Mucosa of stomach (tissue), 1 donor: ENCODE data around the gene C9orf78.
"Not testable (repeated sequence)": the region's sequence is repeated elsewhere in the genome, so short reads cannot be mapped to it uniquely, and the experiment has no call there.

Source experiments
- H3K27me3 ChIP-seq: one replicate; pipeline ENCODE4 v1.7.0; 2013; ENCODE audit warnings: mild to moderate bottlenecking, low read length; ENCODE audit not compliant: control insufficient read depth, insufficient read depth
- H3K36me3 ChIP-seq: one replicate; pipeline ENCODE4 v1.7.0; 2013; ENCODE audit warnings: low read length; ENCODE audit not compliant: control insufficient read depth, insufficient read depth
- H3K4me1 ChIP-seq: one replicate; pipeline ENCODE4 v1.7.0; 2013; ENCODE audit warnings: mild to moderate bottlenecking, low read length; ENCODE audit not compliant: control insufficient read depth, insufficient read depth
- H3K4me3 ChIP-seq: one replicate; pipeline ENCODE4 v1.7.0; 2013; ENCODE audit warnings: low read length
- H3K9ac ChIP-seq: one replicate; pipeline ENCODE4 v1.7.0; 2013; ENCODE audit warnings: mild to moderate bottlenecking, low read length, moderate library complexity
- H3K9me3 ChIP-seq: one replicate; pipeline ENCODE4 v1.7.0; 2013; ENCODE audit warnings: mild to moderate bottlenecking, low read length, moderate library complexity; ENCODE audit not compliant: control insufficient read depth
- donor health status: Pancreatic carcinoma.

C9orf78 gene

DNA sequence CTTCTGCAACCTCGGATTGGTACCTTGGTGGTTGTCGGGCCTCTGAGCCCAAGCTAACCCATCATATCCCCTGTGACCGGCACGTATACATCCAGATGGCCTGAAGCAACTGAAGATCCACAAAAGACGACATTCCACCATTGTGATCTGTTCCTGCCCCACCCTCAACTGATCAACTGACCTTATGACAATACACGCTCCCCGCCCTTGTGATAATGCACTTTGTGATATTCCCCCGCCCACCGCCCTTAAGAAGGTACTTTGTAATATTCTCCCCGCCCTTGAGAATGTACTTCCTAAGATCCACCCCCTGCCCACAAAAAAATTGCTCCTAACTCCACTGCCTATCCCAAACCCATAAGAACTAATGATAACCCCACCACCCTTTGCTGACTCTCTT, 48.6 kb downstream of the C9orf78 start:
- Histone ChIP-seq H3K4me3 (no peak overlapping the region), H3K27me3 (peaks cover 10% of the 10 kb centered on the region), H3K36me3 (no peaks in the 10 kb centered on the region), H3K9me3 (no peaks in the 10 kb centered on the region), H3K9ac (no peak overlapping the region), H3K4me1 (peaks cover 5% of the 10 kb centered on the region)

DNA sequence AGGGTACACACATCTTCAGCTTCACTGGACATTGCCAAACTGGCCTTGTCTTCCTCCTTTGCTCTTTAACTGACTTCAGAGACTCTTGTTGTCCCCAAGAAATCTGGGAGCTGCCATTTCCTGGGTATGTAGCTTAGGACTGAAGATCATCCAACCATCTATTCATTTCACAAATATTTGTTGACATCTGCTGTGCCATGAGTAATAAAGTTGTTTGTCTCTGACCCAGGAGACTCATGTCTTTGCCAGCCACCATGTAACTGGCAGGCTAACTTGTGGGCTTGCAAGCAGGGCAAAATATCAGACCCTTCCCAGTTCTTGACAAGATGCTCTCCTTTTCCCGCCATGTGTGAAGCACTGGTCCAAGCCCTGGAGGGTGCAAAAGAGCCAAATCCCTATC, 49.2 kb downstream of the C9orf78 start:
- H3K27me3 ChIP-seq: peaks cover 10% of the 10 kb centered on the region
- no peak overlapping the region for H3K4me3 ChIP-seq
- H3K9ac ChIP-seq: no peak overlapping the region
- H3K4me1 ChIP-seq: peaks cover 5% of the 10 kb centered on the region
- no peaks in the 10 kb centered on the region for H3K36me3 ChIP-seq
- H3K9me3 ChIP-seq: no peaks in the 10 kb centered on the region

DNA sequence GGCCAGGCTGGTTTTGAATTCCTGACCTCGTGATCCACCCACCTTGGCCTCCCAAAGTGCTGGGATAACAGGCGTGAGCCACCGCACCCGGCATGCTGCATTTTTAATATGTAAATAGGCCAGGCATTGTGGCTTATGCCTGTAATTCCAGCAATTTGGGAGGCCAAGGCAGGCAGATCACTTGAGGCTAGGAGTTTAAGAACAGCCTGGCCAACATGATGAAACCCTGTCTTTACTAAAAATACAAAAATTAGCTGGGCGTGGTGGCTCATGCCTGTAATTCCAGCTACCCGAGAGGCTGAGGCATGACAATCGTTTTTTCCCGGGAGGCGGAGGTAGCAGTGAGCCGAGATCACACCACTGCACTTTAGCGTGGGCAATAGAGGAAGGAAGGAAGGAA, 50.1 kb downstream of the C9orf78 start:
- H3K27me3 ChIP-seq: peaks cover 10% of the 10 kb centered on the region
- H3K9me3 ChIP-seq, H3K4me3 ChIP-seq, H3K9ac ChIP-seq, H3K36me3 ChIP-seq, H3K4me1 ChIP-seq: not testable (repeated sequence)

DNA sequence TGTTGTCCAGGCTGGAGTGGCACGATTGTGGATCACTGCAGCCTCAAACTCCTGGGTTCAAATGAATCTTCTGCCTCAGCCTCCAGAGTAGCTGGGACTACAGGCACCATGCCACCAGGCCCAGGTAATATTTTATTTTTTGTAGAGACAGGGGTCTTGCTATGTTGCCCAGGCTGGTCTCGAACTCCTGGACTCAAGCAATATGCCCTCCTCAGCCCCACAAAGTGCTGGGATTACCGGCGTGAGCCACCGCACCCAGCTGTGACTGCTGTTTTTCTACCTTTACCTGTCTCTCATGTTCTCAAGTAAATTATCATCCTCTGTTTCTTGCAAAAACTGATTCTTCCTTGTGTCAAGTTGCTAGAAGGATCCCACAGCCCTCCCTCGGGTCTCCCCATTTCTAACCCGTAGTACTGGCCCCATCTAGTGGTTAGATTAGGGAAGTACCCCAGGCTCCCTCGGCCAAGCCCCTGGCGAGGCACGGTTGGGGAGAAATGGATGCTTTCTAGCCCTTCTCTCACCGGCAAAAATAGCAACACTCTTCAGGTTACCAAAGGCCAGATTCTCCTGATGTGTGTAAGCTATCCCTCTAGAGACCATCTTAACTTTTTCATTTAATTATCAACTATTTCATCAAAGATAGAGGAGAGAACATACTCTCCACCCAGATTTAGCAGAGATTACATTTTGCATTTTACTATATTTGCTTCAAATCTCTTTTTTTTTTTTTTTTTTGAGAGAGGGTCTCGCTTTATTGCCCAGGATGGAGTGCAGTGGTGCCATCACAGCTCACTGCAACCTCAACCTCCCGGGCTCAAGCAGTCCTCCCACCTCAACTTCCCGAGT, 51.3 kb downstream of the C9orf78 start:
- Histone ChIP-seq H3K9me3 (no peaks in the 10 kb centered on the region), H3K27me3 (peaks cover 10% of the 10 kb centered on the region), H3K9ac (no peak overlapping the region), H3K4me3 (no peak overlapping the region), H3K4me1 (peaks cover 5% of the 10 kb centered on the region), H3K36me3 (no peaks in the 10 kb centered on the region)

DNA sequence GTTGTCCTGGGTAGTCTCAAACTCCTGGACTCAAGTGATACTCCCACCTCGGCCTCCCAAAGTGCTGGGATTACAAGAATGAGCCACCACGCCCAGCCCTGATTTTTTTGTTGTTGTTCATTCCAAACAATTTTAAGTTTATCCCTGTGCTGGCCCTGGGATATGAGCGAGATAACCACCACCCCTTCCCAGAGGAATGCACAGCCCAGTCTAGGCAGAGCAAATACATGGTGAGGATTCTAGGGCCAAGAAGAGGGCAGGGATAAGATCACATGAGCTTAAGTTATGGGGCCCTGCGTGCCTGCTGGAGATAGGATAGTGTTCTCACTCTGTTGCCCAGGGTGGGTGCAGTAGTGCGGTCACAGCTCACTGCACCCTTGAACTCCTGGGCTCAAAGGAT, 53.1 kb downstream of the C9orf78 start:
- H3K27me3 ChIP-seq: peaks cover 6% of the 10 kb centered on the region
- no peaks in the 10 kb centered on the region for H3K36me3 ChIP-seq
- H3K4me3 ChIP-seq: no peak overlapping the region
- no peaks in the 10 kb centered on the region for H3K9me3 ChIP-seq
- no peak overlapping the region for H3K9ac ChIP-seq
- H3K4me1 ChIP-seq: peaks cover 12% of the 10 kb centered on the region

DNA sequence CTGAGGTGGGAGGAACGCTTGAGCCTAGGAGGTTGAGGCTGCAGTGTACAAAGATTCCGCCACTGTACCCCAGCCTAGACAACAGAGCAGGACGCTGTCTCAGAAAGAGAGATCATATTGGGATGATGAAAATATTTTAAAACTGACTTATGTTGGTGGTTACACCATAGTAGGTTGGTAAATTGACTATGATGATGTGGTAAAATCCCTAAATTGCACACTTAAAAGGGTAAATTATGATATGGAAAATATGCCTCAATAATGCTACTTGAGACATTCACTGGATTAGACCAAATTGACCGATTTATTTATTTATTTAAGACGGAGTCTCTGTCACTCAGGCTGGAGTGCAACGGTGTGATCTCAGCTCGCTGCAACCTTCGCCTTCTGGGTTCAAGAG, 53.9 kb downstream of the C9orf78 start:
- Histone ChIP-seq H3K9me3 (no peaks in the 10 kb centered on the region), H3K4me1 (peaks cover 17% of the 10 kb centered on the region), H3K36me3 (no peaks in the 10 kb centered on the region), H3K4me3 (no peak overlapping the region), H3K27me3 (peaks cover under 1% of the 10 kb centered on the region), H3K9ac (no peak overlapping the region)

DNA sequence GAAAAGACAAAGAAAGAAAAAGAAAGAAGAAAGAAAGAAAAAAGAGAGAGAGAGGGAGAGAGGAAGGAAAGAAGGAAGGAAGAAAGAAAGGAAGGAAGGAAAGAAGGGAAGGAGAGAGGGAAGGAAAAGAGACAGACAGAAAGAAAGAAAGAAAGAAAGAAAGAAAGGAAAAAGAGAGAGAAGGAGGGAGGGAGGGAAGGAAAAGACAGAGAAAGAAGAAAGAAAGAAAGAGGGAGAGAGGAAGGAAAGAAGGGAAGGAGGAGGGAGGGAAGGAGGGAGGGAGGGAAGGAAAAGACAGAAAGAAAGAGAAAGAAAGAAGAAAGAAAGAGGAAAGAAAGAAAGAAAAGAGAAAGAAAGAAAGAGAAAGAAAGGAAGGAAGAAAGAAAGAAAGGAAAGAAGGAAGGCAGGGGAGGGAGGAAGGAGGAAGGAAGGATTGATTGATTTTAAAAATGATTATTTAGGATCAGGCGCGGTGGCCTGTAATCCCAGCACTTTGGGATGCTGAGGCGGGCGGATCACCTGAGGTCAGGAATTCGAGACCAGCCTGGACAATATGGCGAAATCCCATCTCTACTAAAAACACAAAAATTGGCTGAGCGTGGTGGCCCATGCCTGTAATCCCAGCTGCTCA, 55.4 kb downstream of the C9orf78 start:
- peaks cover 17% of the 10 kb centered on the region for H3K4me1 ChIP-seq
- no peak overlapping the region for H3K4me3 ChIP-seq
- no peak overlapping the region for H3K9ac ChIP-seq
- no peaks in the 10 kb centered on the region for H3K9me3 ChIP-seq
- H3K36me3 ChIP-seq: no peaks in the 10 kb centered on the region
- H3K27me3 ChIP-seq: no peaks in the 10 kb centered on the region

DNA sequence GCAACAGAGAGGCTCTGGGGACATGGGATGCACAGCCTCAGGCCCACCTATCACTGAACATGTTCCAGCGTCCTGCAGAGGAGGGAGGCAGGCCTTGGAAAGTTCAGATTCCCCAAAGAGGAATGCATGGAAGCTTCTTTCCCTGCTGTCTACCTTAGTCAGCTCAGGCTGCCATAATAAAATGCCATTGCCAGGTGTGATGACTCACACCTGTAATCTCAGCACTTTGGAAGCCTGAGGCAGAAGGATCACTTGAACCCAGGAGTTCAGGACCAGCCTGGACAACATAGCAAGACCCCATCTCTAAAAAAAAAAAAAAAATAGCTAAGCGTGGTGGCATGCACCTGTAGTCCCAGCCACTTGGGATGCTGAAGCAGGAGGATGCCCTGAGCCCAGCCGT, 56.6 kb downstream of the C9orf78 start:
- Histone ChIP-seq H3K4me1 (peaks cover 18% of the 10 kb centered on the region), H3K36me3 (no peaks in the 10 kb centered on the region), H3K9ac (no peak overlapping the region), H3K4me3 (no peak overlapping the region), H3K9me3 (no peaks in the 10 kb centered on the region), H3K27me3 (no peaks in the 10 kb centered on the region)

DNA sequence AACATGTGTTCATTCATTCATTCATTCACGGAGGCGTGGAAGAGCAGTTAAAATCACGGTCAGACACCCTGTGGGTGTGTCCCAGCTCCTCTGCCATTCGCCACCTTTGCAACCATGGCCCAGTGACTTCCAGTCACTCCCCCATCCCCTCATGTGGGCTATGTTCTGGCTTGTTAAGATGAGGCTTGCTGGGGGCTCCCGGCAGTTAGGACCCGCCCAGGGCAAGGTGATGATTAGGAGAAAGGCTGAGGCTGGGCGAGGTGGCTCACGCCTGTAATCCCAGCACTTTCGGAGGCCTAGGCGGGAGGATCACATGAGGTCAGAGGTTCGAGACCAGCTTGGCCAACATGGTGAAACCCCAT, 57.3 kb downstream of the C9orf78 start:
- H3K27me3 ChIP-seq: no peaks in the 10 kb centered on the region
- peaks cover 20% of the 10 kb centered on the region for H3K4me1 ChIP-seq
- no peaks in the 10 kb centered on the region for H3K36me3 ChIP-seq
- H3K9ac ChIP-seq: no peak overlapping the region
- H3K9me3 ChIP-seq: no peaks in the 10 kb centered on the region
- H3K4me3 ChIP-seq: no peak overlapping the region
